Neural cell (in vitro differentiated cells): ENCODE measurements around the gene APC. TPM values are rescaled to one million over a fixed set of nuclear protein-coding genes. Genes with fewer than 3 reads are reported as not detected.

Source experiments
- H2AFZ ChIP-seq: fragments of 200-600, 300-800 bp; sonication (generic), shearing (Covaris generic); 2 replicates; pipeline ENCODE4 v1.6.0; 2014; ENCODE audit warnings: low read depth, mild to moderate bottlenecking, antibody characterized with exemption, low read length, moderate library complexity
- H3F3A ChIP-seq: fragments of 200-600 bp; shearing (Covaris generic); 2 replicates; pipeline ENCODE4 v1.6.1; 2016; ENCODE audit warnings: mild to moderate bottlenecking, moderate library complexity, mixed read lengths, antibody characterized with exemption, low read length; ENCODE audit not compliant: insufficient read depth, poor library complexity, severe bottlenecking
- H3K27ac ChIP-seq: fragments of 200-600, 300-800 bp; sonication (generic), shearing (Covaris generic); 2 replicates; pipeline ENCODE4 v1.5.1; 2014; ENCODE audit warnings: mild to moderate bottlenecking, low read length, moderate library complexity
- H3K27me3 ChIP-seq: fragments of 300-800, 200-600 bp; sonication (generic), shearing (Covaris generic); 2 replicates; pipeline ENCODE4 v1.6.0; 2014; ENCODE audit warnings: mild to moderate bottlenecking, low read depth, low read length, moderate library complexity; ENCODE audit not compliant: insufficient read depth
- H3K36me3 ChIP-seq: fragments of 300-800, 200-600 bp; sonication (generic), shearing (Covaris generic); 2 replicates; pipeline ENCODE4 v1.5.1; 2014; ENCODE audit warnings: mild to moderate bottlenecking, antibody characterized with exemption, low read length, moderate library complexity; ENCODE audit not compliant: insufficient read depth
- H3K4me2 ChIP-seq: fragments of 300-800, 200-600 bp; sonication (generic), shearing (Covaris generic); 2 replicates; pipeline ENCODE4 v1.6.0; 2014; ENCODE audit warnings: mild to moderate bottlenecking, low read length
- H3K4me3 ChIP-seq: fragments of 300-800, 200-600 bp; sonication (generic), shearing (Covaris generic); 2 replicates; pipeline ENCODE4 v1.5.1; 2014; ENCODE audit warnings: mild to moderate bottlenecking, low read length, moderate library complexity
- H3K79me2 ChIP-seq: fragments of 200-600 bp; shearing (Covaris generic); replicated peaks from 2 replicates; pipeline ENCODE4 v1.6.0; 2014; ENCODE audit warnings: mild to moderate bottlenecking, low read length, moderate library complexity; ENCODE audit not compliant: insufficient read depth
- H3K9ac ChIP-seq: fragments of 300-800, 200-600 bp; sonication (generic), shearing (Covaris generic); 2 replicates; pipeline ENCODE4 v1.6.1; 2016; ENCODE audit warnings: mild to moderate bottlenecking, low read length, mixed read lengths
- H3K9me2 ChIP-seq: fragments of 200-600 bp; shearing (Covaris generic); 2 replicates; pipeline ENCODE4 v1.6.1; 2016; ENCODE audit warnings: mild to moderate bottlenecking, low read length, mixed read lengths; ENCODE audit not compliant: insufficient read depth
- H3K9me3 ChIP-seq: fragments of 200-600, 300-800 bp; sonication (generic), shearing (Covaris generic); 2 replicates; pipeline ENCODE4 v1.6.1; 2016; ENCODE audit warnings: mild to moderate bottlenecking, mixed run types, low read length, moderate library complexity, mixed read lengths
- H4K20me1 ChIP-seq: fragments of 200-600 bp; shearing (Covaris generic); 2 replicates; pipeline ENCODE4 v1.6.1; 2016; ENCODE audit warnings: mild to moderate bottlenecking, mixed run types; ENCODE audit not compliant: insufficient read depth
- EP300 ChIP-seq: fragments of 450-650 bp; conservative IDR thresholded peaks from 2 replicates; pipeline ENCODE4 v1.6.1; 2014; ENCODE audit warnings: antibody characterized with exemption, mild to moderate bottlenecking, moderate library complexity; ENCODE audit not compliant: poor library complexity, severe bottlenecking
- EZH2 ChIP-seq: fragments of 200-600, 300-800 bp; shearing (Covaris generic), sonication (generic); IDR thresholded peaks from 2 replicates; pipeline ENCODE4 v1.6.1; 2014; ENCODE audit warnings: antibody characterized with exemption, low read length, borderline replicate concordance, mild to moderate bottlenecking; ENCODE audit not compliant: insufficient read depth, poor library complexity, severe bottlenecking
- MXI1 ChIP-seq: fragments of 450-650 bp; conservative IDR thresholded peaks from 2 replicates; pipeline ENCODE4 v1.6.1; 2014; ENCODE audit warnings: antibody characterized with exemption, mild to moderate bottlenecking; ENCODE audit not compliant: poor library complexity, severe bottlenecking
- POLR2AphosphoS5 ChIP-seq: IDR thresholded peaks from 2 replicates; pipeline ENCODE4 v1.6.1; 2012
- RAD21 ChIP-seq: fragments of 450-650 bp; conservative IDR thresholded peaks from 2 replicates; pipeline ENCODE4 v1.6.1; 2014; ENCODE audit warnings: antibody characterized with exemption, mild to moderate bottlenecking, moderate library complexity
- SMC3 ChIP-seq: fragments of 450-650 bp; conservative IDR thresholded peaks from 2 replicates; pipeline ENCODE4 v1.6.1; 2014; ENCODE audit warnings: antibody characterized with exemption, mild to moderate bottlenecking, moderate library complexity; ENCODE audit not compliant: poor library complexity
- TAF1 ChIP-seq: IDR thresholded peaks from 2 replicates; pipeline ENCODE4 v1.6.1; 2012; ENCODE audit warnings: low read depth
- polyA plus RNA-seq: library from polyadenylated mRNA; depleted of rRNA; stranded (reverse); fragments of >200 nt; gene quantifications from 2 replicates; pipeline ENCODE4 v1.2.3, GENCODE V29; 2014
- TF ChIP-seq, protein P1 (sequence below): fragments of 450-650 bp; IDR thresholded peaks from 2 replicates; pipeline ENCODE4 v1.5.1; 2014; ENCODE audit warnings: antibody characterized with exemption, mild to moderate bottlenecking, moderate library complexity; ENCODE audit not compliant: poor library complexity, severe bottlenecking
- TF ChIP-seq, protein P2 (sequence below): IDR thresholded peaks from 2 replicates; pipeline ENCODE4 v1.6.1; 2012; ENCODE audit warnings: borderline replicate concordance

The APC gene
- polyA plus RNA-seq, 1 donor from 2014 or later, result 40.6 TPM

DNA sequence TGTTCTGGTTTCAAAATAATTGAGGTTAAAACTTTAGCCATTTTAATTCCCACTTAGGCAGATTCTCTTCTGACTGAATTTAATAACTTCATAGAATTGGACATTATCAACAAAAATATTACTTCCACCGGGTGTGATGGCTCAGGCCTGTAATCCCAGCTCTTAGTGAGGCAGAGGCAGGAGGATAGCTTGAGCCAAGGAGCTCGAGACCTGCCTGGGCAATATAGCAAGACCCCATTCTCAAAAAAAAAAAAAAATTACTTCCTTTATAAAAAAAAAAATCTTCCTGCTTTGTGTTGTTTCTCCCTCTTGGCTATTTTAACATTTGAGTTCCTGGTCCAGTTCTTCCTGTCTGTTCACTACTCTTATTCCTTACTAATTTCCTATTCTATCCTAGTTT lies 18.0 kb downstream of the APC start:
- Histone ChIP-seq H3K36me3 (peaks cover 12% of the 10 kb centered on the region), H3K27ac (no peak overlapping the region)
- TF ChIP-seq EP300, result no peak
- TF ChIP-seq EZH2, result no peak
- TF ChIP-seq SMC3, result no peak
- TF ChIP-seq, protein P1, sequence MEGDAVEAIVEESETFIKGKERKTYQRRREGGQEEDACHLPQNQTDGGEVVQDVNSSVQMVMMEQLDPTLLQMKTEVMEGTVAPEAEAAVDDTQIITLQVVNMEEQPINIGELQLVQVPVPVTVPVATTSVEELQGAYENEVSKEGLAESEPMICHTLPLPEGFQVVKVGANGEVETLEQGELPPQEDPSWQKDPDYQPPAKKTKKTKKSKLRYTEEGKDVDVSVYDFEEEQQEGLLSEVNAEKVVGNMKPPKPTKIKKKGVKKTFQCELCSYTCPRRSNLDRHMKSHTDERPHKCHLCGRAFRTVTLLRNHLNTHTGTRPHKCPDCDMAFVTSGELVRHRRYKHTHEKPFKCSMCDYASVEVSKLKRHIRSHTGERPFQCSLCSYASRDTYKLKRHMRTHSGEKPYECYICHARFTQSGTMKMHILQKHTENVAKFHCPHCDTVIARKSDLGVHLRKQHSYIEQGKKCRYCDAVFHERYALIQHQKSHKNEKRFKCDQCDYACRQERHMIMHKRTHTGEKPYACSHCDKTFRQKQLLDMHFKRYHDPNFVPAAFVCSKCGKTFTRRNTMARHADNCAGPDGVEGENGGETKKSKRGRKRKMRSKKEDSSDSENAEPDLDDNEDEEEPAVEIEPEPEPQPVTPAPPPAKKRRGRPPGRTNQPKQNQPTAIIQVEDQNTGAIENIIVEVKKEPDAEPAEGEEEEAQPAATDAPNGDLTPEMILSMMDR, result no peak
- TF ChIP-seq RAD21, result no peak
- TF ChIP-seq, protein P2, sequence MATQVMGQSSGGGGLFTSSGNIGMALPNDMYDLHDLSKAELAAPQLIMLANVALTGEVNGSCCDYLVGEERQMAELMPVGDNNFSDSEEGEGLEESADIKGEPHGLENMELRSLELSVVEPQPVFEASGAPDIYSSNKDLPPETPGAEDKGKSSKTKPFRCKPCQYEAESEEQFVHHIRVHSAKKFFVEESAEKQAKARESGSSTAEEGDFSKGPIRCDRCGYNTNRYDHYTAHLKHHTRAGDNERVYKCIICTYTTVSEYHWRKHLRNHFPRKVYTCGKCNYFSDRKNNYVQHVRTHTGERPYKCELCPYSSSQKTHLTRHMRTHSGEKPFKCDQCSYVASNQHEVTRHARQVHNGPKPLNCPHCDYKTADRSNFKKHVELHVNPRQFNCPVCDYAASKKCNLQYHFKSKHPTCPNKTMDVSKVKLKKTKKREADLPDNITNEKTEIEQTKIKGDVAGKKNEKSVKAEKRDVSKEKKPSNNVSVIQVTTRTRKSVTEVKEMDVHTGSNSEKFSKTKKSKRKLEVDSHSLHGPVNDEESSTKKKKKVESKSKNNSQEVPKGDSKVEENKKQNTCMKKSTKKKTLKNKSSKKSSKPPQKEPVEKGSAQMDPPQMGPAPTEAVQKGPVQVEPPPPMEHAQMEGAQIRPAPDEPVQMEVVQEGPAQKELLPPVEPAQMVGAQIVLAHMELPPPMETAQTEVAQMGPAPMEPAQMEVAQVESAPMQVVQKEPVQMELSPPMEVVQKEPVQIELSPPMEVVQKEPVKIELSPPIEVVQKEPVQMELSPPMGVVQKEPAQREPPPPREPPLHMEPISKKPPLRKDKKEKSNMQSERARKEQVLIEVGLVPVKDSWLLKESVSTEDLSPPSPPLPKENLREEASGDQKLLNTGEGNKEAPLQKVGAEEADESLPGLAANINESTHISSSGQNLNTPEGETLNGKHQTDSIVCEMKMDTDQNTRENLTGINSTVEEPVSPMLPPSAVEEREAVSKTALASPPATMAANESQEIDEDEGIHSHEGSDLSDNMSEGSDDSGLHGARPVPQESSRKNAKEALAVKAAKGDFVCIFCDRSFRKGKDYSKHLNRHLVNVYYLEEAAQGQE, result no peak
- TF ChIP-seq MXI1, result no peak
- TF ChIP-seq POLR2AphosphoS5, result no peak
- no peak for TF ChIP-seq TAF1

DNA sequence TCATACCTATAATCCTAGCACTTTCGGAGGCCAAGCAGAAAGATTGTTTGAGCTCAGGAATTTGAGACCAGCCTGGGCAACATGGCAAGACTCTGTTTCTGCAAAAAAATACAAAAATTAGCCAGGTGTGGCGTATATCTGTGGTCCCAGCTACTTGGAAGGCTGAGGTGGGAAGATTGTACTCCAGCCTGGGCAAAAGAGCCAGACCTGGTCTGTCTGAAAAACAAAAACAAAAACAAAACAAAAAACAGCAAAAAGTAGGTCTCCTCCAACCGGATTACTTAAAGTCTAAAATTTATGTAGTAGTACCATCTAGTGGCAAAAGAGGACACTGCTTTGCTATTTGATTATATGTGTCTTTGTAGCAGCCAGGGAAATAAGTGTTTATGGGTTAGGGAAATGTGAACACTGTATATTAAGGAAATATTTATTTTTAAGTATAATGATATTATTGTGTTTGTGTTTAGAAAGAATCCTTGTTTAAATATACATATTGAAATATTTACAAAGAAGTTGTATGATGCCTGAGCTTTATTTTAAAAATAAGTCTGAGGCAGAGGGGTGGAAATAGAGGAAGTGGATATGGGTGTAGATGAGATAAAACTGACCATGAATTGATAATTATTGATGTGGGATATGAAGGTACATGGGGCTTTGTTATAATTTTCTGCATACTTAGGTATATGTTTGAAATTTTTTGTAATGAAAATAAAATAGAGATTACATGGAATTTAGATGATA lies 20.0 kb downstream of the APC start:
- Histone ChIP-seq H3K79me2 (peaks cover 55% of the 10 kb centered on the region), H3K9me3 (no peaks in the 10 kb centered on the region), H2AFZ (no peak overlapping the region), H3K4me3 (no peak overlapping the region), H4K20me1 (peaks cover 7% of the 10 kb centered on the region), H3K27me3 (no peaks in the 10 kb centered on the region), H3K4me2 (no peak overlapping the region), H3K36me3 (peaks cover 15% of the 10 kb centered on the region), H3K9me2 (no peaks in the 10 kb centered on the region), H3F3A (no peaks in the 10 kb centered on the region), H3K27ac (no peak overlapping the region), H3K9ac (no peak overlapping the region)
- TF ChIP-seq, protein P1, result peak; percentile 83
- peak; percentile 89 for TF ChIP-seq RAD21
- TF ChIP-seq EP300, result no peak
- peak; percentile 93 for TF ChIP-seq SMC3

More for the DNA sequence above, 18.0 kb downstream of the APC start:
- H3K4me3 ChIP-seq, result no peak overlapping the region
- peaks cover 74% of the 10 kb centered on the region for H3K79me2 ChIP-seq
- peaks cover 7% of the 10 kb centered on the region for H4K20me1 ChIP-seq
- no peaks in the 10 kb centered on the region for H3K27me3 ChIP-seq
- H3K4me2 ChIP-seq, result no peak overlapping the region
- no peak overlapping the region for H3K9ac ChIP-seq
- no peaks in the 10 kb centered on the region for H3K9me3 ChIP-seq
- H3F3A ChIP-seq, result no peaks in the 10 kb centered on the region
- H2AFZ ChIP-seq, result no peak overlapping the region
- no peaks in the 10 kb centered on the region for H3K9me2 ChIP-seq
